GM19035 (cell line): ENCODE data around the gene CHI3L2.

Experiments used
- ATAC-seq: cut with Tn5 transposase; IDR thresholded peaks from one replicate; pipeline ENCODE4 v1.9.1; 2021; ENCODE audit not compliant: unreplicated experiment

The CHI3L2 gene

GRCh38 chr1:111219557-111220286 is 7.8 kb upstream of the CHI3L2 start:
- ATAC-seq: no peak

- ATAC-seq: no peak
Observed at GRCh38 chr1:111220302-111220890, 7.1 kb upstream of the CHI3L2 start.

GRCh38 chr1:111221276-111221632 is 6.3 kb upstream of the CHI3L2 start:
- ATAC-seq: no peak

- peak; percentile 52 for ATAC-seq
Observed at GRCh38 chr1:111221633-111222291, 5.8 kb upstream of the CHI3L2 start.

- ATAC-seq: peak; percentile 0
Observed at GRCh38 chr1:111222308-111223125, 5.0 kb upstream of the CHI3L2 start.

- no peak for ATAC-seq
Observed at GRCh38 chr1:111223126-111223685, 4.3 kb upstream of the CHI3L2 start.

- no peak for ATAC-seq
Observed at GRCh38 chr1:111225091-111225490, 2.4 kb upstream of the CHI3L2 start.

- ATAC-seq: no peak
Observed at GRCh38 chr1:111225717-111226400, 1.7 kb upstream of the CHI3L2 start.

- no peak for ATAC-seq
Observed at GRCh38 chr1:111227851-111228747, 586 bp downstream of the CHI3L2 start.

- ATAC-seq: no peak
Observed at GRCh38 chr1:111228748-111229126, 1.2 kb downstream of the CHI3L2 start.

GRCh38 chr1:111232134-111232533 is 4.6 kb downstream of the CHI3L2 start:
- ATAC-seq: no peak

GRCh38 chr1:111234258-111234657 is 6.7 kb downstream of the CHI3L2 start:
- ATAC-seq: no peak

GRCh38 chr1:111234866-111235265 is 7.4 kb downstream of the CHI3L2 start:
- no peak for ATAC-seq

GRCh38 chr1:111236379-111236778 is 8.9 kb downstream of the CHI3L2 start:
- no peak for ATAC-seq

GRCh38 chr1:111236806-111237205 is 9.3 kb downstream of the CHI3L2 start:
- no peak for ATAC-seq

- no peak for ATAC-seq
Observed at GRCh38 chr1:111238056-111238795, 10.7 kb downstream of the CHI3L2 start.

- no peak for ATAC-seq
Observed at GRCh38 chr1:111241797-111242196, 14.3 kb downstream of the CHI3L2 start.

GRCh38 chr1:111242805-111243523 is 15.5 kb downstream of the CHI3L2 start:
- no peak for ATAC-seq
